T-helper 2 cell treated with Interferon-gamma antibody and Interleukin-4, amounts not matched to agents 5 μg/mL and 100 μg/mL, for 36 hours (primary cell): ENCODE measurements around the gene AKAP10.
"Not testable (repeated sequence)": the region's sequence is repeated elsewhere in the genome, so short reads cannot be mapped to it uniquely, and the experiment has no call there.

Experiments
- DNase-seq: peaks from one replicate; pipeline ENCODE4 v3.0.0; 2021; ENCODE audit warnings: low spot score
- H3K27ac Mint-ChIP-seq: one replicate; pipeline ENCODE4 v1.8.0; 2021; ENCODE audit warnings: mild to moderate bottlenecking, mixed read lengths
- H3K27me3 Mint-ChIP-seq: one replicate; pipeline ENCODE4 v1.8.0; 2021; ENCODE audit warnings: low read depth, mixed read lengths
- H3K36me3 Mint-ChIP-seq: one replicate; pipeline ENCODE4 v1.8.0; 2021; ENCODE audit warnings: low read depth, mixed read lengths
- H3K4me1 Mint-ChIP-seq: one replicate; pipeline ENCODE4 v1.8.0; 2021; ENCODE audit warnings: low read depth, mixed read lengths
- H3K4me3 Mint-ChIP-seq: one replicate; pipeline ENCODE4 v1.8.0; 2022; ENCODE audit warnings: mild to moderate bottlenecking, moderate library complexity, mixed read lengths
- H3K9me3 Mint-ChIP-seq: one replicate; pipeline ENCODE4 v1.8.0; 2021; ENCODE audit warnings: mixed read lengths

Gene AKAP10

DNA sequence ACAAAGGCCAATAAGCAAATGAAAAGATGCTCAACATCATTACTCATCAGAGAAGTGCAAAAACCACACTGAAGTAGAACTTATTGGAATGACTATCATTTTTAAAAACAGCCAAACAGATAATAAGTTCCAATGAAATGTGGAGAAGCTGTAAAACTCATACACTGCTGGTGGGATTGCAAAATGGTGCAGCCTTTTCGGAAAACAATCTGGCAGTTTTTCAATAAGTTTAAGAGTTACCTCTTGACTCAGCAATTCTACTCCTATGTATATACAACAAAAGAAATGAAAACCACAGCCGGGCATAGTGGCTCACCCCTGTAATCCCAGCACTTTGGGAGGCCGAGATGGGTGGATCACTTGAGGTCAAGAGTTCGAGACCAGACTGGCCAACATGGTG, 49.3 kb downstream of the AKAP10 start:
- Mint-ChIP-seq H3K27me3 (no peaks in the 10 kb centered on the region), H3K4me1 (peaks cover 11% of the 10 kb centered on the region), H3K4me3 (no peak overlapping the region), H3K9me3 (no peaks in the 10 kb centered on the region), H3K36me3 (peaks cover 57% of the 10 kb centered on the region), H3K27ac (no peak overlapping the region)
- DNase-seq = no peak

- no peak for DNase-seq
- Mint-ChIP-seq H3K4me1 (peaks cover 3% of the 10 kb centered on the region), H3K27me3 (no peaks in the 10 kb centered on the region), H3K27ac (no peak overlapping the region), H3K9me3 (no peaks in the 10 kb centered on the region), H3K4me3 (no peak overlapping the region), H3K36me3 (peaks cover 54% of the 10 kb centered on the region)
These were observed 62.2 kb downstream of the AKAP10 start for GRCh38 chr17:19915245-19915978.

GRCh38 chr17:19911033-19911432, 66.6 kb downstream of the AKAP10 start:
- no peak overlapping the region for H3K4me3 Mint-ChIP-seq
- no peaks in the 10 kb centered on the region for H3K27me3 Mint-ChIP-seq
- no peak for DNase-seq
- H3K4me1 Mint-ChIP-seq = no peaks in the 10 kb centered on the region
- peaks cover 52% of the 10 kb centered on the region for H3K36me3 Mint-ChIP-seq
- H3K9me3 Mint-ChIP-seq = no peaks in the 10 kb centered on the region
- H3K27ac Mint-ChIP-seq = no peak overlapping the region

DNA sequence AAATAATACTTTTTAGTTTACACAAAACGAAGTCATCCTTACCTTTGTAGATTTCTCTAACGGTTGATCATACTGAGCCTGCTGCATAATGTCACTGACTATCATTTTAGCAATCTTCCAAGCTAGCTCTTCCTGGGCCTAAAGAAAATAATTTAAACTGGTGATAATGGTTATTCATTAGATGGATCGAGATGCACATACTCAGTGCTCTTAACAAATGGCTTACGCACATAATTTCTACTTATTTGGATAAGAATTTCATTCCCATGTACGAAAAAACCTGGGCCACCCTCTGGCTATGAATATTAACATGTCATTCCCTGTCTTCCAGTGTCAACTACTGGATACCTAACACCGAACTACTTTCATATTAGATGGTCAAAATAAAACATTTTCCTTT, 68.5 kb downstream of the AKAP10 start:
- Mint-ChIP-seq H3K4me3 (no peak overlapping the region), H3K27me3 (no peaks in the 10 kb centered on the region), H3K27ac (no peak overlapping the region), H3K36me3 (peaks cover 54% of the 10 kb centered on the region), H3K4me1 (no peaks in the 10 kb centered on the region), H3K9me3 (no peaks in the 10 kb centered on the region)
- DNase-seq = no peak

DNA sequence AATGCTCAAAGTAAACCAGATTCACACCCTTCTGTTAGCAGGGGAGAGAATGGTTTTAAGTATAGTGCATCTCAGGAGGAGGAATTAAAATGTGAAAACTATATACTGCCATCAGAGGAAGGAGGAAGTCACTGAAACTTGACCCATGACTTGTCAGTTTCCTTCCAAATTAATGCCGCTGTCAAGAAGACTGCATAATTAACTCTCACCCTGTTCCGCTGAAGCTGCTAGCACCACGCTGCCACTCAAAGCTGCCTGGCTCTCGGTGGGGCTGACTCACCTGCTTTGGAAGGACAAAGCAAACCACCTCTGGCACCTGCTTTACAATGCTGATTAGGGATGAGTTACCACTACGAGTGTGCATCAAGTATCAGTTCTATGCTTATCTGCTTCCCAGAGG, 72.1 kb downstream of the AKAP10 start:
- Mint-ChIP-seq H3K36me3 (peaks cover 56% of the 10 kb centered on the region), H3K4me3 (no peak overlapping the region), H3K9me3 (no peaks in the 10 kb centered on the region), H3K27ac (no peak overlapping the region), H3K27me3 (no peaks in the 10 kb centered on the region), H3K4me1 (no peaks in the 10 kb centered on the region)
- no peak for DNase-seq

- Mint-ChIP-seq H3K27ac (no peak overlapping the region), H3K4me3 (no peak overlapping the region), H3K4me1 (no peaks in the 10 kb centered on the region), H3K27me3 (no peaks in the 10 kb centered on the region), H3K36me3 (peaks cover 58% of the 10 kb centered on the region), H3K9me3 (no peaks in the 10 kb centered on the region)
- no peak for DNase-seq
These were observed 72.7 kb downstream of the AKAP10 start for GRCh38 chr17:19904924-19905323.

- peaks cover 55% of the 10 kb centered on the region for H3K36me3 Mint-ChIP-seq
These were observed 73.2 kb downstream of the AKAP10 start for GRCh38 chr17:19904412-19904811.

GRCh38 chr17:19900809-19901208, 76.8 kb downstream of the AKAP10 start:
- peaks cover 34% of the 10 kb centered on the region for H3K36me3 Mint-ChIP-seq
- DNase-seq = no peak
- no peaks in the 10 kb centered on the region for H3K4me1 Mint-ChIP-seq
- no peaks in the 10 kb centered on the region for H3K9me3 Mint-ChIP-seq
- no peak overlapping the region for H3K27ac Mint-ChIP-seq
- H3K4me3 Mint-ChIP-seq = no peak overlapping the region
- H3K27me3 Mint-ChIP-seq = no peaks in the 10 kb centered on the region

More at GRCh38 chr17:19904412-19904811, 73.2 kb downstream of the AKAP10 start:
- no peaks in the 10 kb centered on the region for H3K9me3 Mint-ChIP-seq
- H3K27me3 Mint-ChIP-seq = no peaks in the 10 kb centered on the region
- no peaks in the 10 kb centered on the region for H3K4me1 Mint-ChIP-seq
- no peak overlapping the region for H3K27ac Mint-ChIP-seq
- DNase-seq = no peak
- H3K4me3 Mint-ChIP-seq = no peak overlapping the region

DNA sequence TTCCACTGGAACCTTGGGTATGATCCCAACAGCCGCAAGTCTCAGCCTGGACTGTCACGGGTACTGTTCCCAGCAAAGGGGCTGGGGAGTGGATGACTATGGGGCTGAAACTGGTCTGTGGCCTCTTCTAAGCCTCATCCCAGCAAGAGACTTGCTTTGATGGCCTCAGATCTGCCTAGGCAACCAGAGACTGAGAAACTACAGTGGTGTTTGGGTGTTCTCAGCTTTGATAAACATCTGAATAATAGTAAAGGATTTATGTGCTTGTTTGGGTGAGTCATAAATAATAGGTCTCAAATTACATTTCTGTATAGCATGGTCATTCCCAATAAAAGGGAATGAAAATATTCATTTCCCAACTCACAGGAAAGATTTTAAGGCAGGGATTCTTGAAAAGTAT, 79.7 kb downstream of the AKAP10 start:
- Mint-ChIP-seq H3K36me3 (peaks cover 10% of the 10 kb centered on the region), H3K4me1 (no peaks in the 10 kb centered on the region), H3K4me3 (no peak overlapping the region), H3K27ac (no peak overlapping the region), H3K9me3 (no peaks in the 10 kb centered on the region), H3K27me3 (no peaks in the 10 kb centered on the region)
- DNase-seq = no peak

DNA sequence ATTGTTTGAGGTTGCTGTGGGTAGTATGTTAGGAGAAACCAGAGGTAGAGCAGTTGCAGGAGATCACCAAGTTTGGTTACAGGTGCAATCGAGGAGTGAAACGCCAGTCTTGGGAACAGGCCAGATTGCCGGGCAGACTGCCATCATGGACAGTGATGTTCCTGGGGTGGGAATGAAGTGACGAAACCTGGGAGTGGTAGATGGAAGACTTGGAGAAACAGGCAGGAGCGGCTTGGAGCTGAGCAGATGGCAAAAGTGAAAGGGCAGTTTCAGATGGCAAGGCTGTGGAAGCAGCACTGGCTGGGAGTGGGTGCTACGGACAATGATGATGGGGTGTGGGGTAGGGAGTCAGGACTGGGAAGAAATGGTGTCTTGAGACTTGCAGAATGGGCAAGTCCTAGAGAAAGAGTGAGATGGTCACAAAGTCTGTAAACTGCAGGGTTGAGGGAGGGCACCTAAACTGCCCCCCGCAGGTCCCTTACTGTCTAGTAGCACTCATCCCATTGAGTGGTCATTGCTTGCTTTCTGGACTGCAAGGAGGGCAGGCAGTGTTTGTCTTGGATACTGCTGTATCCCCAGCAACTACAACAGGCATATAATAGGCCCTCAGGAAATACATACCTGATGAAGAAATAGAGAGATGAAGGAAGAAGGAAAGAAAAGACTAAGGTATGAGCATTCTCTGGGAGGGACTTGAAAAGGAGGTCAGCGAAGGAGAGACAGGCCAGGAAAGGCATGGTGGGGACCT, 80.4 kb downstream of the AKAP10 start:
- Mint-ChIP-seq H3K9me3 (no peaks in the 10 kb centered on the region), H3K27me3 (no peaks in the 10 kb centered on the region), H3K36me3 (peaks cover 8% of the 10 kb centered on the region), H3K4me1 (no peaks in the 10 kb centered on the region), H3K27ac (no peak overlapping the region), H3K4me3 (no peak overlapping the region)
- DNase-seq = no peak

DNA sequence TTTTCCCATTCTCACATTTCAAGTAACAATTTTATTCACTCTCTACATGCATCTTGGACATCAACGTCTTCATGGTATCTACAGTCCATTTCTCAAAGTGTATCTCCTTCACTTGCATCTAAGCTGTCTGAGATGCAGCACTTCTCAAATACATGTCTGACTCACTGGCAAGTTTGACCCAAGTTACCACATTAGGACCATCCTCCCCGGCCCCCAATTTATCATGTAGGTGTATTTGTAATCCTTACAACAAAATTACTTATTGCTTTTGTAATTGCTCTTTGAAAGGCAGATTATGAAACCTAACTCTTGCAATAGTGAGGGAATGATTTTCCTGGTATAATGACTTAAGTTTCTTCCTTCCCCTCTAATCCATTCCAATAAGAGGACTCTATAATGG, 80.9 kb downstream of the AKAP10 start:
- no peak overlapping the region for H3K27ac Mint-ChIP-seq
- DNase-seq = no peak

DNA sequence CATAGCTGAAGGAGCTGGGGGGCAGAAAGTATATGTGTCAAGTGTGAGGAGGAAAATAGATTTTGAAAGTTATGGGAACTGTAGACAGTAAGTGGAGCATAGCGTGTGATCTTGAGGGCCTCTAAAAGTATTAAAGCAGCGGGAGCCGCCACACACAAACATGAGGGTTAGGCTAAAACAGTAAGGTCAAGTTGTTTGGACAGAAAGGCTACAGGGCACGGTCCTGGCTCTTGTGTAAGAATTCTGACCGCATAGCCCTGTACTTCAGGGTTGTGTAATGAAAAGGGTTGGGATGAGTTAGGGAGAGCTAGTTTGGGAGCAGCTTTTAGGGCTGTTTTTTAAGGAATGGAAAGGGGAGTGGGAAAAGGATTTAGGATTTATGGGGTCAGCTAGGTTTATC, 87.1 kb downstream of the AKAP10 start:
- not testable (repeated sequence) for H3K27me3 Mint-ChIP-seq, H3K4me3 Mint-ChIP-seq, H3K9me3 Mint-ChIP-seq, H3K36me3 Mint-ChIP-seq, DNase-seq, H3K27ac Mint-ChIP-seq, H3K4me1 Mint-ChIP-seq

More for the DNA sequence above, 80.9 kb downstream of the AKAP10 start:
- peaks cover 8% of the 10 kb centered on the region for H3K36me3 Mint-ChIP-seq
- no peaks in the 10 kb centered on the region for H3K4me1 Mint-ChIP-seq
- H3K4me3 Mint-ChIP-seq = no peak overlapping the region
- H3K9me3 Mint-ChIP-seq = no peaks in the 10 kb centered on the region
- no peaks in the 10 kb centered on the region for H3K27me3 Mint-ChIP-seq

DNA sequence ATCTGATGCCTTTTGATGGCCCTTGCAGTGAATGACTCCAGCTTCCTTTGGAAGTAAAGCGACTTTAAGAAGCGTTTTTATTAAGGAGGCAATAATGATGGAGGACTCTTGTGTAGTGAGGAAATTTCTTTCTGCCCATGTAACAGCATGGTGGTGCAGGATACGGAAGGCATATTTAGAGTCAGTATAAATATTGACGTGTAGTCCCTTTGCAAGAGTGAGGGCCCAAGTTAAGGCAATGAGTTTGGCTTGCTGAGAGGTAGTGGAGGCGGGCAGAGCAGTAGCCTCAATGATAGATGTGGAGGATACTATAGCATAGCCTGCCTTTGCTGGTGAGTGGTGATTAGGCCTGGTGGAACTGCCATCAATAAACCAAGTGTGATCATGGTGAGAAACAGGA, 87.6 kb downstream of the AKAP10 start:
- H3K27ac Mint-ChIP-seq, H3K27me3 Mint-ChIP-seq, H3K9me3 Mint-ChIP-seq, DNase-seq, H3K4me3 Mint-ChIP-seq, H3K4me1 Mint-ChIP-seq, H3K36me3 Mint-ChIP-seq: not testable (repeated sequence)

- no peak overlapping the region for H3K4me3 Mint-ChIP-seq
- no peaks in the 10 kb centered on the region for H3K27me3 Mint-ChIP-seq
- DNase-seq = no peak
- H3K9me3 Mint-ChIP-seq = no peaks in the 10 kb centered on the region
- no peak overlapping the region for H3K27ac Mint-ChIP-seq
- H3K36me3 Mint-ChIP-seq = no peaks in the 10 kb centered on the region
- H3K4me1 Mint-ChIP-seq = no peaks in the 10 kb centered on the region
These were observed 91.5 kb downstream of the AKAP10 start for GRCh38 chr17:19886116-19886515.
